ENCODE results near the gene RNF4. TPM values are rescaled to one million over a fixed set of nuclear protein-coding genes. Genes with fewer than 3 reads are reported as not detected.

The RNF4 gene
- total and polyA plus RNA-seq, 3 donors from 2014 or later = 61.3 to 69.8 (median 68.3) TPM

GRCh38 chr4:2442175-2442993, 26.5 kb upstream of the RNF4 start:
- no peak for DNase-seq
- WGBS, 2 donors = 84 to 88% methylated on average over 15 to 20 of the region's 20 CpGs
- H3K27me3 ChIP-seq = no peaks in the 10 kb centered on the region
- intact Hi-C loops (cut with DNase I; ENCODE audit: low total_unique reads) = no loop called here
- no peak overlapping the region for H3K27ac ChIP-seq
- no peak for TF ChIP-seq CTCF (IDR thresholded peaks at IDR 0.05)
- no peak for TF ChIP-seq POLR2A (IDR thresholded peaks at IDR 0.05)
- H3K9me3 ChIP-seq = no peaks in the 10 kb centered on the region
- no peaks in the 10 kb centered on the region for H3K36me3 ChIP-seq (ENCODE audit: low read depth, missing control alignments)
- H3K4me1 ChIP-seq = no peaks in the 10 kb centered on the region
- H3K4me3 ChIP-seq = no peak overlapping the region

DNA sequence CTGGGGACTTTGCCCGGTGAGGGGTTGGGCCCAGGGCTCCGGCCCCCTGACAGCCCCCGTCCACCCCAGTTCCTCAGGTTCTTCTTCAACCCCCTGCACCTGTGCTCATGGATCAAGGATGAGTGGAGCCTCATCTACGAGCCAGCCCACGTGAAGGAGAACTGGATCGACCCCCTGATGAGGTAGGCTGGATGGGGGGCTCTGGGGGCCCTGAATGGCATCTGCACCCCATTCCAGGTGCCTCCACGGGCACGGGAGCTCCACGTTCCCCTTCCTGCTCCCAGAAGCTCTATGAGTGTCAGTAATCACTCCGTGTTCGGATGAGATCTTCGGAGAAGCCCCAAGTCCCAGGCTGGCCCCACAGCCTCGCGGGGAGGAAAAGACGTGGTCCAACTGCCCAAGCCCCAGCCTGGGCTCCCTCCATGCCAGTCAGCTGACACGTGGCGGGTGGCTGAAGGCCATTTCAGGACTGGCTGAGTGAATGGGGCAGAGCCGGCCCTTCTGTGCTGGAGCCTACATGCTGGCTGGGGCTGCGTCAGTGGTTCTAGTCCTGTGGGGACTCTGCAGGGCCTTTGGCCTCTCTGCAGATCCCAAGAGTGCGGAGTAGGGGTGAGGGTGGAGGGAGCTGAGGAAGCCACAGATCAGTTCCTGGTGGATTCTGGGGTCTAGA, 25.7 kb upstream of the RNF4 start:
- H3K4me1 ChIP-seq = no peaks in the 10 kb centered on the region
- TF ChIP-seq CTCF (IDR thresholded peaks at IDR 0.05) (no peak), POLR2A (IDR thresholded peaks at IDR 0.05) (no peak)
- no peak for DNase-seq
- intact Hi-C loops (cut with DNase I; ENCODE audit: low total_unique reads) = no loop called here
- no peak overlapping the region for H3K27ac ChIP-seq
- no peaks in the 10 kb centered on the region for H3K36me3 ChIP-seq (ENCODE audit: low read depth, missing control alignments)
- H3K27me3 ChIP-seq = no peaks in the 10 kb centered on the region
- 86 to 92% methylated on average over 11 to 19 of the region's 20 CpGs for WGBS, 2 donors
- H3K9me3 ChIP-seq = no peaks in the 10 kb centered on the region
- H3K4me3 ChIP-seq = no peak overlapping the region

- Histone ChIP-seq H3K27ac (no peak overlapping the region), H3K36me3 (ENCODE audit: low read depth, missing control alignments) (no peaks in the 10 kb centered on the region), H3K27me3 (no peaks in the 10 kb centered on the region), H3K4me3 (no peak overlapping the region), H3K9me3 (no peaks in the 10 kb centered on the region), H3K4me1 (no peaks in the 10 kb centered on the region)
- intact Hi-C loops (cut with DNase I; ENCODE audit: low total_unique reads) = no loop called here
- TF ChIP-seq CTCF (IDR thresholded peaks at IDR 0.05) = no peak
- TF ChIP-seq POLR2A (IDR thresholded peaks at IDR 0.05) = no peak
- no peak for DNase-seq
- 91 to 100% methylated on average over 4 to 6 of the region's 7 CpGs for WGBS, 2 donors
Measured at GRCh38 chr4:2443956-2444740, 24.8 kb upstream of the RNF4 start.

GRCh38 chr4:2445130-2445529, 23.8 kb upstream of the RNF4 start:
- Histone ChIP-seq H3K36me3 (ENCODE audit: low read depth, missing control alignments) (no peaks in the 10 kb centered on the region), H3K9me3 (no peaks in the 10 kb centered on the region), H3K27me3 (no peaks in the 10 kb centered on the region), H3K27ac (no peak overlapping the region), H3K4me1 (no peaks in the 10 kb centered on the region), H3K4me3 (no peak overlapping the region)
- TF ChIP-seq CTCF (IDR thresholded peaks at IDR 0.05) (no peak), POLR2A (IDR thresholded peaks at IDR 0.05) (no peak)
- no peak for DNase-seq
- intact Hi-C loops (cut with DNase I; ENCODE audit: low total_unique reads) = no loop called here
- WGBS, 2 donors = 80 to 94% methylated on average over 2 to 9 of the region's 9 CpGs
